HG03064 (cell line): ENCODE measurements around the gene PCDH9.
"Not testable (repeated sequence)": the region's sequence is repeated elsewhere in the genome, so short reads cannot be mapped to it uniquely, and the experiment has no call there.

ENCODE experiments used
- ATAC-seq: cut with Tn5 transposase; IDR thresholded peaks from one replicate; pipeline ENCODE4 v1.9.1; 2021; ENCODE audit warnings: low read depth; ENCODE audit not compliant: unreplicated experiment

PCDH9 gene

GRCh38 chr13:66635526-66635925 is 594.6 kb downstream of the PCDH9 start:
- ATAC-seq = no peak

- ATAC-seq = no peak
Observed at GRCh38 chr13:66634384-66634783, 595.8 kb downstream of the PCDH9 start.

GRCh38 chr13:66627512-66627911 is 602.6 kb downstream of the PCDH9 start:
- ATAC-seq = no peak

GRCh38 chr13:66624302-66624701 is 605.8 kb downstream of the PCDH9 start:
- no peak for ATAC-seq

GRCh38 chr13:66623129-66623820 is 606.9 kb downstream of the PCDH9 start:
- no peak for ATAC-seq

- not testable (repeated sequence) for ATAC-seq
Observed at GRCh38 chr13:66621906-66622447, 608.2 kb downstream of the PCDH9 start.

GRCh38 chr13:66618702-66619101 is 611.4 kb downstream of the PCDH9 start:
- no peak for ATAC-seq

GRCh38 chr13:66617786-66618185 is 612.4 kb downstream of the PCDH9 start:
- ATAC-seq = no peak

- no peak for ATAC-seq
Observed at GRCh38 chr13:66612983-66613382, 617.2 kb downstream of the PCDH9 start.

GRCh38 chr13:66586489-66586888 is 643.6 kb downstream of the PCDH9 start:
- ATAC-seq = no peak

GRCh38 chr13:66585669-66586203 is 644.4 kb downstream of the PCDH9 start:
- ATAC-seq = no peak

- no peak for ATAC-seq
Observed at GRCh38 chr13:66581675-66582074, 648.5 kb downstream of the PCDH9 start.

- no peak for ATAC-seq
Observed at GRCh38 chr13:66578305-66578704, 651.8 kb downstream of the PCDH9 start.

GRCh38 chr13:66577358-66577757 is 652.8 kb downstream of the PCDH9 start:
- ATAC-seq = no peak

- ATAC-seq = no peak
Observed at GRCh38 chr13:66576381-66576780, 653.8 kb downstream of the PCDH9 start.

- no peak for ATAC-seq
Observed at GRCh38 chr13:66574606-66575005, 655.5 kb downstream of the PCDH9 start.

- no peak for ATAC-seq
Observed at GRCh38 chr13:66567899-66568612, 662.1 kb downstream of the PCDH9 start.

- ATAC-seq = no peak
Observed at GRCh38 chr13:66565279-66565678, 664.9 kb downstream of the PCDH9 start.

GRCh38 chr13:66563076-66563475 is 667.1 kb downstream of the PCDH9 start:
- no peak for ATAC-seq

- no peak for ATAC-seq
Observed at GRCh38 chr13:66562054-66562453, 668.1 kb downstream of the PCDH9 start.

- no peak for ATAC-seq
Observed at GRCh38 chr13:66560991-66561390, 669.1 kb downstream of the PCDH9 start.

GRCh38 chr13:66560189-66560588 is 669.9 kb downstream of the PCDH9 start:
- no peak for ATAC-seq
